AG10803 (cell line): Measurements from ENCODE around the gene C4orf50.
"Not testable (repeated sequence)": the region's sequence is repeated elsewhere in the genome, so short reads cannot be mapped to it uniquely, and the experiment has no call there.

Experiments used
- DNase-seq: peaks from one replicate; pipeline ENCODE4 v3.0.0; 2010; ENCODE audit warnings: low read depth
- H3K4me3 ChIP-seq: 2 replicates; pipeline ENCODE4 v1.5.1; 2011; ENCODE audit warnings: mild to moderate bottlenecking, low read length, control low read depth
- TF ChIP-seq, protein P1 (sequence below): conservative IDR thresholded peaks from 2 replicates; pipeline ENCODE4 v1.5.1; 2011; ENCODE audit warnings: mild to moderate bottlenecking, low read length, control low read depth, inconsistent platforms

C4orf50 gene

DNA sequence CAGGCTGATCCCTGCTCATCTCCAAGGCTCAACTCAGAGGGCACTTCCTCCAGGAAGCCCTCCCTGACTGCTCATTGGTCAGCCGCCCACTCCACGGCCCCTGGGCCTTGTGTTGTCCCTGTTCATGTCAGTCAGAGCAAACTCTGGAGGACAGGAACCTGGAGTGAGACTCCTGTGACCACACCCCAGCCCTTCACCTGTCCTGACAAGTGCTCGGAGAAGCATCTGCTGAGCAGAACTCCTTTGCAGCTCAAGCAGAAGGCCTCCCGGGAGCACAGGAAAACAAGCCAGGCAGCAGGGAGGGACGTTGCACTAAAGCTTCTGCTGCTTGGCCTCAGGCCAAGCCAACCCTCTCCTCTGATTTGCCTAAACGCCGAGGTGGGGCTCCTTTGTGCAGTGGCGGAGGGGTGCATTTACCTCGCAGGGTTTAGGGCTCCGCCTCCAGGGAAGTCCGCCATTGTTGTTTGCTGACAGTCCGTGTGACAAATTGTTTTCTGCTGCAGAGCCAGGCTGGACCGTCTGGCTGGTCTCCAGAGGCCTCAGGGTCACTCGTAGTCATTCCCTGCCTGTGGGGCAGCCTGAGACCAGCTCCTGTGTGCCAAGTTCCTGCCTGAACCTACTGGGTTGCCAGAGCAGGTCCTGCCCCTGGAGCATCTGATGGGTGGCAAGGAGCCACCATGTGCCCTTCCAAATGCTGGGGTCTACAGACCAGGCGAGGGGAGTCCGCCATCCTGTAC, 61.8 kb downstream of the C4orf50 start:
- H3K4me3 ChIP-seq = no peak overlapping the region
- DNase-seq = no peak
- TF ChIP-seq, protein P1, sequence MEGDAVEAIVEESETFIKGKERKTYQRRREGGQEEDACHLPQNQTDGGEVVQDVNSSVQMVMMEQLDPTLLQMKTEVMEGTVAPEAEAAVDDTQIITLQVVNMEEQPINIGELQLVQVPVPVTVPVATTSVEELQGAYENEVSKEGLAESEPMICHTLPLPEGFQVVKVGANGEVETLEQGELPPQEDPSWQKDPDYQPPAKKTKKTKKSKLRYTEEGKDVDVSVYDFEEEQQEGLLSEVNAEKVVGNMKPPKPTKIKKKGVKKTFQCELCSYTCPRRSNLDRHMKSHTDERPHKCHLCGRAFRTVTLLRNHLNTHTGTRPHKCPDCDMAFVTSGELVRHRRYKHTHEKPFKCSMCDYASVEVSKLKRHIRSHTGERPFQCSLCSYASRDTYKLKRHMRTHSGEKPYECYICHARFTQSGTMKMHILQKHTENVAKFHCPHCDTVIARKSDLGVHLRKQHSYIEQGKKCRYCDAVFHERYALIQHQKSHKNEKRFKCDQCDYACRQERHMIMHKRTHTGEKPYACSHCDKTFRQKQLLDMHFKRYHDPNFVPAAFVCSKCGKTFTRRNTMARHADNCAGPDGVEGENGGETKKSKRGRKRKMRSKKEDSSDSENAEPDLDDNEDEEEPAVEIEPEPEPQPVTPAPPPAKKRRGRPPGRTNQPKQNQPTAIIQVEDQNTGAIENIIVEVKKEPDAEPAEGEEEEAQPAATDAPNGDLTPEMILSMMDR = no peak

DNA sequence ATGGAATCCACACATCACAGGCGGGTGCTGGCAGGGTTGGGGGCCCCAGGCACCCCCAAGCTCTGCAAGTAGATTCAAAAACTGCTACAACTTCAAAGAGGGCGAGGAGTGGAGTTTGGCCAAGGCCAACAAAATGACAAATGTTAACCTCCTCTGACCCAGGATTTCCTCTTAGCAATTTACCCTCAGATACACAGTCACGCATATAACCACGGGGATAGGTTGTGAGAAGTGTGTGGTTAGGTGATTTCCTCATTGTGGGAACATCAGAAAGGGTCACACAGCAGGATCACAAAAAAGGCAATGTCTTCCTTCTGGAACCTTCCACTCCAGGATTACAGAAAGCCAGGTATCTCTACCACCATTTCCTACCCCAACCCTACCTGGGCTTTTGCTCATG, 62.4 kb downstream of the C4orf50 start:
- no peak for DNase-seq
- TF ChIP-seq, protein P1 = no peak
- no peak overlapping the region for H3K4me3 ChIP-seq

DNA sequence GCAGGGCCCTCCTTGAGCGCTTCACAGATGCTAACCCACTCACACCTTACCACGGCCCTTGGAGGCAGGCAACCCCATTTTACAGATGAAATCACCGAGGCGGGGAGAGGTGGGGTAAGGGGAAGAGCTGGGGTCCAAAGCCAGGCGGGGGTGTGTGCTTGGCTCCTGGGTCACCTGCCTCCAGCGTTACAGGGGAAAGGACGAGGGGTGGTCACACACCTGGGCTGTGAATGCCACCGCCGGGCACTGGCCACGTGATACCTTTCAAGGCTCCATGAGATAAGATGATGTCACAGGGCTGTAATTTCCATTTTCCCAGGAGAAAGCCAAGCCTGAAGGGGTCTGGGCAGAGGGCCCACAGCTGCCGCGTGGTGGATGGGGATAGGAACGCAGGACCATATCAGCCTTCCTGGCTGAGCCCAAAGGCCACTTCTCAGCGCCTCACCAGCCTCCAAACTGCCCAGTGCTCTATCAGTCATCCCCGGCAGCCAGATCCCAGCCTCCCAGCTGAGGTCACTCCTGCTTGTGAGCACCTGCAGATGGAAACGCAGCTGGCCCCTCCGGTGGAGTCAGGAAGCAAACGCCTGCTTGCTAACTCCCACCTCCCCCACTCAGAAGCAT, 62.9 kb downstream of the C4orf50 start:
- DNase-seq = no peak
- H3K4me3 ChIP-seq = no peak overlapping the region
- TF ChIP-seq, protein P1 = no peak

DNA sequence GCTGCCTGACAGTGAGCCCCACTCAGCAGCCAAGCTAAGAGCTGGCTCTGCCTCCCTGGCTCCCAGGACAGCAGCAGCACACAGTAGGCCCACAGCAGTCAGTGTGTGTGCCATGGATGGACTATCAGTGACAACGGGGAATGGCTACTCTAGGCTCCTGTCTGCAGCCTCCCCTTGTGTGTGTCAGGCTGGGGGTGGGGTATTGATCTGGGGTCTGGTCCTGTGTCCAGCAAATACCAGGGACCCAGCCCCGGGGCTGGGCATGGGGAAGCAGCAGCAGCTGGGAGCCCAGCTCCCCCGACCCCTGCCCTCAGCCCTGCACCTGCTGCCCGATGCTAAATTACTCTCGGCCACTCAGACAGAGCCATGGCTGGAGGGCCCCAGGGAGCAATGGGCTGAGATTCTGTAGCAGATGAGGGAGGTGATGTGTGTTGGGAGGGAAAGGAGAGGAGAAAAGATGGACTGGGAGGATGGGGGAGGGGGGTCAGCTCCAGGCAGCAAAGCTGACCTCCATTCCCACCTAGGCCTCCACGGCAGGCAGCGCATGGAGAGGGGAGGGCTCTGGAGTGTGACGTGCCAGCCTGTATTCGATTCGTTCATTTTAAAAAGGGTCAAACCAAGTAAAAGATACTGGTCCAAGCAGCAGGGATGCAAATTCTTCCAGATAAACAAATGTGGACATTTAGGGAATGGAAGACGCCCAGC, 64.0 kb downstream of the C4orf50 start:
- TF ChIP-seq, protein P1 = no peak
- H3K4me3 ChIP-seq = no peak overlapping the region
- no peak for DNase-seq

DNA sequence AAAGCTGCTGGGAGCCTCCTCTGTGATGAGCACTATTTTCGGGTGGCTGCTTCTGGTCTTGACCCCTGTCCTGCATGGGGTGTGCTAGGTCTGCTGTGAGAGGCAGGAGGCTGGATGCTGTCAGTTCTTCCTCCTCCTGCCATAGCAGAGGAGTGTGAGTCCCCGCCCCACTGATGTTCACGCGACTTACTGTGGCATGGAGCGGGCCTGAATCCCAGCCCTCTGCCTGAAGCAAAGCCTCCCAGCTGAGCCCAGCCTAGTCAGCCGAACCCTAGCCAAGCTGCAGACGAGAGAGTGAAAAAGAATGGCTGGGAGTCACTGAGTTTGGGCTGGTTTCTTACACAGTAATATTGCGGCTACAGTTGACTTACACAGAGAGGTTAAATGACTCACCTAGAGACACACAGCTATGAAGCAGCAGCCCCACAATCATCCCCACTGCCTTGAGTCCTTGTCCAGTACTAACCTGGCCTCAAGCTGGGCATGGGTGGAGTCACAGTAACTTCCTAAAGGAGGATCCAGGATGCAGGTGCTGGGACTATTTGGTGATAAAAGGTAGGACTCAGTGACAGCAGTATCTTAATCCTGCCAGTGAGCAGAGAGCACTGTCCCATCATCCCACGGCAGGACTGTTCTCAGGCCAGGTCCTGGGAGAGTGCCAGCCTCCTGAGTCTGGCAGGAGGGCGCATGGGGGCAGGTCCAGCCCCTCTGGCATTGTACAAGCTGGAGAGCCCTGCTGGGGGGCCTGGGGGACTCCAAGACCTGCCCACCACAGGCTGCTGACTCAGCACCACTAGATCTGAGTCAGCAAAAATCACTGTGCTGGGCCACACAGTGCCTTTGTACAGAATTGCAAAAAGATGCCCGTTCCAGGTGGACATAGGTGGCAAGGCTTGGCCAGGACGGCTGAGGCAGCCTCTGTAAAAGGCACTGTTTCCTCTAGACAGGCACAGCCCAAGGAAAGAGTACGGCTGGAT, 65.0 kb downstream of the C4orf50 start:
- TF ChIP-seq, protein P1 = no peak
- no peak for DNase-seq
- H3K4me3 ChIP-seq = no peak overlapping the region

DNA sequence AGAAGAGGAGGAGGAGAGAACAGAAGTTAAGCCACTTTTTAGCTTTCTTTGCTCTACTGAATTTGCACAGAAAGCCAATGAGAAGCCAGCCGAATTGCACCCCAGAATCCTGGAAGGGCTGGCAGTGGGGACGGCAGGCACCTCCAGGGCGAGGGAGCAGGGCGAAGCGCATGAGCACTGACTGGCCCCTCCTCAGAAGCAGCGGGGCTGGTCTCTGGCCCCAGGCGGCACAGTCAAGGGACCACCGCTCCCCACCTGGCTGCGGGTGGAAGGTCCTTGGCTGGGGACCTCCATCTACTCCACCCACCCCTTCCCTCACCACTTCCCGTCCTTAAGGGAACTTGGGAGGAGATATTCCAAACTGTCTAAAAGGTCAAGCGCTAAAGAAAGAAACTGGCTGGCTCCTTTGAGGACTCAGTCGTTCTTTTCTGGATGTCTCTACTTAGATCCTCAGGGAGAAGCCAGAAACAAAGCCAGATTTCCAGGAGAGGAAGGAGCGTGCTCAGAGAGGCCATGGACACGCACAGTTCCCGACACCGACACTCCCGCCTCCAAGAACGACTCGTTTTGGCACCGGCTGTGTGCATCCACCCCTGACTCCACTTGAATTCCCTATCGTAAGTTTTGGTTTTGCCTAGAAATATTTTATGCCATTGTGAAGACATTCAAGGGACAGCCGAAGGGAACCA, 65.8 kb downstream of the C4orf50 start:
- TF ChIP-seq, protein P1 = no peak

DNA sequence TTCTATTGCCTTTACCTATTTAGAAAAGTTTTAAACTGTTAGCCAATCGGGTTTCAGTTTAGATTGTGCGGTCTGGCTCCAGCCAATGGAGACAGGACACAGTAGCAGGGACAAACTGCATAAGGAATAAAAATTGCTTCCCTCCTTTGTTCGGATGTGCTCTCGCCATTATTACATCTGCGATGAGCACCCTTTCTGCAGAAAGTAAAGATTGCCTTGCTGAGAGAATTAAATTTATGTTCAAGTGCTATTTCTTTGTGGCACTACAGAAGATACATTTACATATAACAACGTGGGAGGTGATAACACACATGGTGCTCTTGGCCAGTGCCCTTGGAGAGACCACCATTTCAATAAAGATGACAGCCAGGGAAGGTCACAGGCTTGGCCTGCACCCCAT, 71.6 kb downstream of the C4orf50 start:
- DNase-seq, H3K4me3 ChIP-seq: not testable (repeated sequence)

More for the DNA sequence above, 65.8 kb downstream of the C4orf50 start:
- H3K4me3 ChIP-seq = no peak overlapping the region
- no peak for DNase-seq
